Immature natural killer cell (primary cell): ENCODE data around the gene AGGF1. TPM values are rescaled to one million over a fixed set of nuclear protein-coding genes. Genes with fewer than 3 reads are reported as not detected.
"Not testable (repeated sequence)": the region's sequence is repeated elsewhere in the genome, so short reads cannot be mapped to it uniquely, and the experiment has no call there.

ENCODE experiments used
- DNase-seq, 3 donors: peaks; one replicate each; pipeline ENCODE4 v3.0.0; 2022; ENCODE audit warnings: mixed read lengths in 1 of 3
- H3K27ac Mint-ChIP-seq, 6 donors: one replicate each; pipeline ENCODE4 v1.8.0; 2020; ENCODE audit warnings: mixed read lengths in 6 of 6, mild to moderate bottlenecking in 5 of 6, inconsistent platforms in 4 of 6, moderate library complexity in 3 of 6
- H3K27me3 Mint-ChIP-seq, 3 donors: one replicate each; pipeline ENCODE4 v1.8.0; 2020 to 2021; ENCODE audit warnings: low read depth in 3 of 3, mild to moderate bottlenecking in 3 of 3, mixed read lengths in 3 of 3, moderate library complexity in 3 of 3, inconsistent platforms in 1 of 3
- H3K36me3 Mint-ChIP-seq, 3 donors: one replicate each; pipeline ENCODE4 v1.8.0; 2020; ENCODE audit warnings: mixed read lengths in 3 of 3, inconsistent platforms in 2 of 3, mild to moderate bottlenecking in 2 of 3
- H3K4me1 Mint-ChIP-seq, 2 donors: one replicate each; pipeline ENCODE4 v1.8.0; 2020; ENCODE audit warnings: inconsistent platforms in 2 of 2, mild to moderate bottlenecking in 2 of 2, mixed read lengths in 2 of 2, moderate library complexity in 1 of 2
- H3K4me3 Mint-ChIP-seq, 5 donors: one replicate each; pipeline ENCODE4 v1.8.0; 2020; ENCODE audit warnings: mild to moderate bottlenecking in 5 of 5, mixed read lengths in 5 of 5, inconsistent platforms in 3 of 5, moderate library complexity in 3 of 5
- H3K9me3 Mint-ChIP-seq, 6 donors: one replicate each; pipeline ENCODE4 v1.8.0; 2020; ENCODE audit warnings: mild to moderate bottlenecking in 6 of 6, mixed read lengths in 6 of 6, inconsistent platforms in 4 of 6, moderate library complexity in 3 of 6
- polyA plus RNA-seq, 3 donors: library from polyadenylated mRNA; unstranded; fragments of 300-500 nt; fragmentation: Illumina TruSeq; gene quantifications; one replicate each; pipeline ENCODE4 v1.2.3, GENCODE V29; 2021

Gene AGGF1
- polyA plus RNA-seq, 3 donors from 2014 or later, result 16.1 to 38.4 (median 17.9) TPM

- no peaks in the 10 kb centered on the region for H3K9me3 Mint-ChIP-seq
- peaks cover 0 to 11% (median 0%) of the 10 kb centered on the region in 3 donors for H3K27me3 Mint-ChIP-seq
- H3K27ac Mint-ChIP-seq, result no peak overlapping the region
- H3K4me1 Mint-ChIP-seq, result peaks cover 13 to 18% of the 10 kb centered on the region in 2 donors
- DNase-seq, result no peak
- peaks cover 0 to 11% (median 0%) of the 10 kb centered on the region in 3 donors for H3K36me3 Mint-ChIP-seq
- H3K4me3 Mint-ChIP-seq, result no peak overlapping the region
Measured at GRCh38 chr5:77083088-77083487, 52.9 kb downstream of the AGGF1 start.

- Mint-ChIP-seq H3K27me3 (peaks cover 2 to 14% (median 4%) of the 10 kb centered on the region in 3 donors), H3K4me3 (peak overlapping the region; percentile 92 to 96 (median 93)), H3K27ac (peak overlapping the region; percentile 63 to 91 (median 74)), H3K36me3 (peaks cover 0 to 6% (median 0%) of the 10 kb centered on the region in 3 donors), H3K9me3 (no peaks in the 10 kb centered on the region), H3K4me1 (peaks cover 15 to 23% of the 10 kb centered on the region in 2 donors)
- DNase-seq, result no peak
Measured at GRCh38 chr5:77086368-77086688, 56.1 kb downstream of the AGGF1 start.

GRCh38 chr5:77086689-77087483 lies 56.7 kb downstream of the AGGF1 start, which contains the start of gene ZBED3:
ZBED3 (minus strand) TSS chr5:77087285; CDS start chr5:77077878, 9,407 bp downstream.
- no peaks in the 10 kb centered on the region for H3K9me3 Mint-ChIP-seq
- peak within 1 kb of the TSS; percentile 92 to 96 (median 93) for H3K4me3 Mint-ChIP-seq
- peak; percentile 68 to 72 (median 70) for DNase-seq
- peaks cover 15 to 23% of the 10 kb centered on the region in 2 donors for H3K4me1 Mint-ChIP-seq
- peaks cover 2 to 14% (median 4%) of the 10 kb centered on the region in 3 donors for H3K27me3 Mint-ChIP-seq
- H3K27ac Mint-ChIP-seq, result peak within 1 kb of the TSS; percentile 63 to 91 (median 82)
- peaks cover 0 to 3% (median 0%) of the 10 kb centered on the region in 3 donors for H3K36me3 Mint-ChIP-seq

- Mint-ChIP-seq H3K4me1 (peaks cover 15 to 23% of the 10 kb centered on the region in 2 donors), H3K27me3 (peaks cover 2 to 14% (median 7%) of the 10 kb centered on the region in 3 donors)
- no peak for DNase-seq
Measured at GRCh38 chr5:77087484-77088261, 57.5 kb downstream of the AGGF1 start.

GRCh38 chr5:77095189-77095588 lies 65.0 kb downstream of the AGGF1 start:
- Mint-ChIP-seq H3K9me3 (peaks cover 0 to 2% (median 0%) of the 10 kb centered on the region in 6 donors), H3K27me3 (peaks cover 3 to 9% (median 5%) of the 10 kb centered on the region in 3 donors), H3K4me1 (no peaks in the 10 kb centered on the region), H3K36me3 (peaks cover 0 to 3% (median 0%) of the 10 kb centered on the region in 3 donors), H3K4me3 (no peak overlapping the region), H3K27ac (peak overlapping the region in 1 of 6 donors; percentile 22)
- no peak for DNase-seq

More at GRCh38 chr5:77087484-77088261, 57.5 kb downstream of the AGGF1 start:
- H3K36me3 Mint-ChIP-seq, result peaks cover 0 to 3% (median 0%) of the 10 kb centered on the region in 3 donors
- H3K27ac Mint-ChIP-seq, result peak overlapping the region in 5 of 6 donors; percentile 50 to 81 (median 65)
- H3K4me3 Mint-ChIP-seq, result peak overlapping the region; percentile 92 to 96 (median 93)
- H3K9me3 Mint-ChIP-seq, result no peaks in the 10 kb centered on the region

- peaks cover 0 to 4% (median 2%) of the 10 kb centered on the region in 3 donors for H3K27me3 Mint-ChIP-seq
- H3K4me1 Mint-ChIP-seq, result no peaks in the 10 kb centered on the region
- peaks cover 0 to 5% (median 0%) of the 10 kb centered on the region in 3 donors for H3K36me3 Mint-ChIP-seq
- no peak overlapping the region for H3K27ac Mint-ChIP-seq
- no peak overlapping the region for H3K4me3 Mint-ChIP-seq
- H3K9me3 Mint-ChIP-seq, result no peaks in the 10 kb centered on the region
- no peak for DNase-seq
Measured at GRCh38 chr5:77101298-77101697, 71.1 kb downstream of the AGGF1 start.

- Mint-ChIP-seq H3K36me3 (peaks cover 0 to 11% (median 6%) of the 10 kb centered on the region in 3 donors), H3K27ac (no peak overlapping the region), H3K4me3 (no peak overlapping the region), H3K9me3 (peaks cover 0 to 2% (median 0%) of the 10 kb centered on the region in 6 donors), H3K27me3 (peaks cover 0 to 2% (median 0%) of the 10 kb centered on the region in 3 donors), H3K4me1 (no peaks in the 10 kb centered on the region)
- DNase-seq, result no peak
Measured at GRCh38 chr5:77102549-77102948, 72.3 kb downstream of the AGGF1 start.

GRCh38 chr5:77103457-77103856 lies 73.3 kb downstream of the AGGF1 start:
- H3K27me3 Mint-ChIP-seq, result peaks cover 0 to 2% (median 0%) of the 10 kb centered on the region in 3 donors
- no peak overlapping the region for H3K4me3 Mint-ChIP-seq
- H3K36me3 Mint-ChIP-seq, result peaks cover 0 to 11% (median 6%) of the 10 kb centered on the region in 3 donors
- DNase-seq, result no peak
- no peaks in the 10 kb centered on the region for H3K4me1 Mint-ChIP-seq
- H3K9me3 Mint-ChIP-seq, result peaks cover 0 to 2% (median 0%) of the 10 kb centered on the region in 6 donors
- no peak overlapping the region for H3K27ac Mint-ChIP-seq

- Mint-ChIP-seq H3K36me3 (peaks cover 0 to 14% (median 6%) of the 10 kb centered on the region in 3 donors), H3K4me1 (no peaks in the 10 kb centered on the region), H3K27ac (no peak overlapping the region), H3K27me3 (no peaks in the 10 kb centered on the region), H3K9me3 (peaks cover 0 to 2% (median 0%) of the 10 kb centered on the region in 6 donors), H3K4me3 (no peak overlapping the region)
- DNase-seq, result no peak
Measured at GRCh38 chr5:77104813-77105212, 74.6 kb downstream of the AGGF1 start.

GRCh38 chr5:77107035-77107434 lies 76.8 kb downstream of the AGGF1 start:
- peaks cover 0 to 13% (median 6%) of the 10 kb centered on the region in 3 donors for H3K36me3 Mint-ChIP-seq
- H3K4me1 Mint-ChIP-seq, H3K27me3 Mint-ChIP-seq, DNase-seq, H3K9me3 Mint-ChIP-seq, H3K27ac Mint-ChIP-seq, H3K4me3 Mint-ChIP-seq: not testable (repeated sequence)

Other genes with a start within 250 kb of the AGGF1 start
- 1 to 10 TPM in 1 of 3 donors, under 1 TPM in 1, not detected in 1; 0.53 to 2.1 TPM for gene F2RL1, start 211.4 kb upstream of the AGGF1 start, polyA plus RNA-seq
- 1 to 10 TPM in 1 of 3 donors, under 1 TPM in 1, not detected in 1; 0.73 to 2.5 TPM for gene S100Z, start 180.4 kb upstream of the AGGF1 start, polyA plus RNA-seq
- gene CRHBP, start 77.4 kb upstream of the AGGF1 start, polyA plus RNA-seq, result not detected
- gene ZBED3, start 56.9 kb downstream of the AGGF1 start, polyA plus RNA-seq, result 1 to 10 TPM in 2 of 3 donors, under 1 TPM in 1; 0.14 to 2.2 (median 1.5) TPM
- gene PDE8B, start 180.3 kb downstream of the AGGF1 start, polyA plus RNA-seq, result under 1 TPM in 1 of 3 donors, not detected in 2; 0.30 TPM